Heart right ventricle (tissue), 16 donors: Measurements from ENCODE around the gene SHC2. TPM values are rescaled to one million over a fixed set of nuclear protein-coding genes. Genes with fewer than 3 reads are reported as not detected.
"Not testable (repeated sequence)": the region's sequence is repeated elsewhere in the genome, so short reads cannot be mapped to it uniquely, and the experiment has no call there.

Source experiments
- ATAC-seq, 8 donors: fragments of 200-7000 bp; cut with Tn5 transposase; one replicate each; pipeline ENCODE4 v1.9.1; 2020; ENCODE audit warnings: mild to moderate bottlenecking in 8 of 8, moderate library complexity in 8 of 8, moderate number of reproducible peaks in 1 of 8
- DNase-seq, 2 donors: peaks; one replicate each; pipeline ENCODE4 v3.0.0-alpha.2; 2020
- H3K27ac ChIP-seq, 10 donors: fragments of 200-600 bp; sonication (generic) in 2 of 10; one replicate each; pipeline versions ENCODE4 v1.5.0 to v1.8.0; 2020 to 2022; ENCODE audit warnings: mild to moderate bottlenecking in 3 of 10
- H3K27me3 ChIP-seq, 7 donors: fragments of 200-600 bp; one replicate each; pipeline ENCODE4 v1.8.0; 2021 to 2022; ENCODE audit warnings: mild to moderate bottlenecking in 2 of 7
- H3K36me3 ChIP-seq, 9 donors: fragments of 200-600 bp; sonication (generic) in 1 of 9; one replicate each; pipeline versions ENCODE4 v1.5.0 to v1.8.0; 2020 to 2022; ENCODE audit warnings: mild to moderate bottlenecking in 2 of 9
- H3K4me1 ChIP-seq, 9 donors: fragments of 200-600 bp; sonication (generic) in 1 of 9; one replicate each; pipeline versions ENCODE4 v1.5.0 to v1.8.0; 2020 to 2022; ENCODE audit warnings: mild to moderate bottlenecking in 4 of 9
- H3K4me3 ChIP-seq, 10 donors: fragments of 200-600 bp; sonication (generic) in 2 of 10; one replicate each; pipeline versions ENCODE4 v1.5.0 to v1.8.0; 2020 to 2022; ENCODE audit warnings: mild to moderate bottlenecking in 7 of 10, moderate library complexity in 2 of 10
- H3K9me3 ChIP-seq, 11 donors: fragments of 200-600 bp in 10 of 11; sonication (generic) in 2 of 11; one replicate each; pipeline versions ENCODE4 v1.5.0 to v1.8.0; 2013 to 2022; ENCODE audit warnings: mild to moderate bottlenecking in 2 of 11, control low read depth in 1 of 11, moderate library complexity in 1 of 11
- CTCF ChIP-seq, 9 donors: fragments of 200-600 bp; sonication (generic) in 2 of 9; IDR thresholded peaks; one replicate each; pipeline versions ENCODE4 v1.5.0 to v1.8.0; 2021 to 2022; ENCODE audit warnings: antibody characterized with exemption in 9 of 9, mild to moderate bottlenecking in 5 of 9, moderate library complexity in 1 of 9
- WGBS, 2 donors: extraction: QIAGEN DNeasy Blood & Tissue Kit; methylation state at CpG; one replicate each; pipeline ENCODE4 v1.1.7; 2013; ENCODE audit warnings: inconsistent platforms in 1 of 2; 5-methylcytosine and 5-hydroxymethylcytosine counted together
- intact Hi-C, 10 donors: fragments of 100-400 bp; cut with DNase I; formaldehyde crosslinking; loops; one replicate each; pipeline versions ENCODE4 v1.11.1 to v1.14.2; 2022
- polyA plus RNA-seq, 2 donors: library from polyadenylated mRNA; stranded (reverse); fragments of 200-250 nt; gene quantifications; one replicate each; pipeline ENCODE4 v1.2.3, GENCODE V29; 2013
- total RNA-seq, 10 donors: library from RNA; stranded (reverse); fragmentation: NEBNext Ultra II Directional in 3 of 10; extraction: Animal tissue kit (Norgen Biotek cat#: 25700) in 3 of 10; gene quantifications; one replicate each; pipeline versions ENCODE4 v1.2.1 to v1.2.4, GENCODE V29; 2021 to 2023
- donor health status: Arrhythmogenic right ventricular cardiomyopathy.
- donor health status: ischemic (EF 13 %, LVEDD 7.1; RV severe dilation, severe dysfunction).
- donor health status: healthy with polysubstance abuse.
- donor health status: DM: no; HTN: yes; CAD: no.
- donor health status: DM: no; HTN: no; CAD: no.
- donor health status: ischemic (EF 25% LVEDD 6.9; RV normal size, moderate dysfunction).
- donor health status: ischemic (EF 25% LVEDD 5.7; RV mildly dilated, moderate dysfunction).
- donor health status: healthy.
- donor health status: DM: yes; HTN: yes; CAD: no.
- donor health status: Ischemic cardiomyopathy.
- donor health status: ischemic (EF 35%, LVEDD 5.7; RV mildly dilated, moderate dysfunction).
- donor health status: nonischemic (EF 11% LVEDD 7.7; RV severe dilation, severe dysfunction).
- donor health status: DM: yes; HTN: yes; CAD: no.
- donor health status: PGD.
- donor health status: ischemic (EF 29% LVEDD 5.4; RV normal size, mild dysfunction).
- donor health status: nonischemic (EF 23%, LVEDD 6.1; RV moderate dilation, normal function).

SHC2 gene
- total and polyA plus RNA-seq, 12 donors: 7.7 to 33.5 (median 12.4) TPM

GRCh38 chr19:435056-435706, 25.7 kb downstream of the SHC2 start:
- intact Hi-C loops: no loop called here
- no peak overlapping the region for H3K4me3 ChIP-seq
- no peak overlapping the region for H3K27ac ChIP-seq
- DNase-seq: no peak
- H3K36me3 ChIP-seq: peaks cover 0 to 32% (median 0%) of the 10 kb centered on the region in 9 donors
- no peaks in the 10 kb centered on the region for H3K27me3 ChIP-seq
- H3K9me3 ChIP-seq: no peaks in the 10 kb centered on the region
- ATAC-seq: peak in 7 of 8 donors; percentile 43 to 91 (median 77)
- H3K4me1 ChIP-seq: no peaks in the 10 kb centered on the region
- 89 to 93% methylated on average over 26 of the region's 26 CpGs for WGBS, 2 donors
- TF ChIP-seq CTCF (IDR thresholded peaks at IDR 0.05): no peak

GRCh38 chr19:434152-434960, 26.5 kb downstream of the SHC2 start:
- Histone ChIP-seq H3K27ac (no peak overlapping the region), H3K4me3 (no peak overlapping the region), H3K4me1 (no peaks in the 10 kb centered on the region), H3K9me3 (no peaks in the 10 kb centered on the region), H3K36me3 (peaks cover 0 to 29% (median 0%) of the 10 kb centered on the region in 9 donors), H3K27me3 (no peaks in the 10 kb centered on the region)
- no peak for TF ChIP-seq CTCF (IDR thresholded peaks at IDR 0.05)
- intact Hi-C loops: no loop called here
- WGBS, 2 donors: 90 to 94% methylated on average over 22 of the region's 22 CpGs
- no peak for DNase-seq
- ATAC-seq: peak in 1 of 8 donors; percentile 18

- Histone ChIP-seq H3K4me3 (no peak overlapping the region), H3K4me1 (peaks cover 0 to 4% (median 0%) of the 10 kb centered on the region in 9 donors), H3K27ac (no peak overlapping the region), H3K36me3 (peaks cover 0 to 29% (median 0%) of the 10 kb centered on the region in 9 donors), H3K9me3 (no peaks in the 10 kb centered on the region), H3K27me3 (no peaks in the 10 kb centered on the region)
- no peak for ATAC-seq
- intact Hi-C loops: no loop called here
- TF ChIP-seq CTCF (IDR thresholded peaks at IDR 0.05): no peak
- no peak for DNase-seq
- WGBS, 2 donors: 98 to 99% methylated on average over 10 of the region's 10 CpGs
Observed at GRCh38 chr19:430701-431100, 30.1 kb downstream of the SHC2 start.

- no peaks in the 10 kb centered on the region for H3K9me3 ChIP-seq
- intact Hi-C loops: no loop called here
- H3K27me3 ChIP-seq: no peaks in the 10 kb centered on the region
- ATAC-seq (no peak), DNase-seq (no peak)
- TF ChIP-seq CTCF (IDR thresholded peaks at IDR 0.05): no peak
- no peak overlapping the region for H3K27ac ChIP-seq
- no peak overlapping the region for H3K4me3 ChIP-seq
- H3K36me3 ChIP-seq: peaks cover 0 to 38% (median 0%) of the 10 kb centered on the region in 9 donors
- 95 to 96% methylated on average over 15 of the region's 15 CpGs for WGBS, 2 donors
- peaks cover 0 to 8% (median 0%) of the 10 kb centered on the region in 9 donors for H3K4me1 ChIP-seq
Observed at GRCh38 chr19:428149-428548, 32.7 kb downstream of the SHC2 start.

GRCh38 chr19:427675-428074, 33.2 kb downstream of the SHC2 start:
- H3K4me3 ChIP-seq, H3K9me3 ChIP-seq, DNase-seq, H3K27ac ChIP-seq, H3K4me1 ChIP-seq, H3K27me3 ChIP-seq, intact Hi-C loops: not testable (repeated sequence)
- ATAC-seq: peak in 1 of 8 donors; percentile 41
- WGBS, 2 donors: 66 to 71% methylated on average over 10 to 19 of the region's 19 CpGs
- H3K36me3 ChIP-seq: peaks cover 0 to 40% (median 0%) of the 10 kb centered on the region in 9 donors
